HepG2 (cell line): ENCODE results near the gene ADRA2B. TPM values are rescaled to one million over a fixed set of nuclear protein-coding genes. Genes with fewer than 3 reads are reported as not detected.

Source experiments
- ATAC-seq: fragments of 200-7000 bp; cut with Tn5 transposase; 3 replicates; pipeline ENCODE4 v1.9.1; 2020; ENCODE audit warnings: mild to moderate bottlenecking, moderate library complexity
- BruUV-seq: library from RNA; stranded (reverse); fragments of 400-500 nt; replicated peaks from 2 replicates; lab custom pipeline; 2021; lab: Mats Ljungman, UMichigan
- CTCF ChIA-PET: fragments of 300-600 bp; formaldehyde crosslinking; extraction: SDS; loops from one replicate; lab custom pipeline; 2021; ENCODE audit warnings: low total read pairs, inconsistent platforms, low intra/inter-chr PET ratio; lab: Yijun Ruan, JAX
- POLR2A ChIA-PET: fragments of 350-600 bp; sonication (Branson Sonifier 250); formaldehyde crosslinking; loops from one replicate; lab custom pipeline; 2020; ENCODE audit warnings: antibody characterized with exemption, inconsistent platforms; lab: Yijun Ruan, JAX
- DNase-seq: peaks from one replicate; pipeline ENCODE4 v3.0.0-alpha.2; 2015; ENCODE audit warnings: low spot score
- FAIRE-seq: peaks from 3 replicates; lab custom pipeline; 2011; peaks lifted over from hg19 to GRCh38; lab: Jason Lieb, UNC
- H2AFZ ChIP-seq: one replicate; pipeline ENCODE4 v1.6.1; 2011; ENCODE audit warnings: low read length, inconsistent platforms
- H3K27ac ChIP-seq: fragments of 300-600 bp; 3 replicates; pipeline ENCODE4 v1.8.0; 2011; ENCODE audit warnings: mixed run types, mild to moderate bottlenecking, mixed read lengths, low read length, inconsistent platforms; ENCODE audit not compliant: insufficient read depth; ENCODE audit errors: extremely low read length
- H3K27me3 ChIP-seq, 2 experiments: fragments of 200-600 bp in 1 of 2; 2 replicates in 1 of 2; 3 replicates in 1 of 2; pipeline versions ENCODE4 v1.6.0 to v1.8.0; 2011; ENCODE audit warnings: low read length in 2 of 2, mild to moderate bottlenecking in 2 of 2, moderate library complexity in 2 of 2, inconsistent platforms in 1 of 2; ENCODE audit not compliant: insufficient read depth in 2 of 2, control insufficient read depth in 1 of 2
- H3K36me3 ChIP-seq, 2 experiments: fragments of 200-600 bp in 1 of 2; replicated peaks in 1 of 2; 2 replicates in 1 of 2; 3 replicates in 1 of 2; pipeline versions ENCODE4 v1.5.1 to v1.8.0; 2011; ENCODE audit warnings: low read length in 2 of 2, inconsistent platforms in 1 of 2; ENCODE audit not compliant: insufficient read depth in 2 of 2, control insufficient read depth in 1 of 2
- H3K4me1 ChIP-seq: 2 replicates; pipeline ENCODE4 v1.5.1; 2012; ENCODE audit warnings: low read length, inconsistent platforms; ENCODE audit not compliant: insufficient read depth
- H3K4me2 ChIP-seq: 2 replicates; pipeline ENCODE4 v1.6.0; 2011; ENCODE audit warnings: low read depth, low read length, inconsistent platforms
- H3K4me3 ChIP-seq, 3 experiments: fragments of 200-600 bp in 1 of 3; sonication (generic), shearing (Covaris generic) in 1 of 3; replicated peaks in 1 of 3; 2 replicates each; pipeline ENCODE4 v1.5.1; 2011 to 2016; ENCODE audit warnings: low read length in 3 of 3, inconsistent platforms in 2 of 3, low read depth in 2 of 3, mild to moderate bottlenecking in 2 of 3, control low read depth in 1 of 3, mixed read lengths in 1 of 3; ENCODE audit not compliant: insufficient read depth in 1 of 3
- H3K79me2 ChIP-seq: one replicate; pipeline ENCODE4 v1.6.1; 2011; ENCODE audit warnings: low read length, inconsistent platforms; ENCODE audit not compliant: insufficient read depth
- H3K9ac ChIP-seq: 2 replicates; pipeline ENCODE4 v1.6.0; 2011; ENCODE audit warnings: mild to moderate bottlenecking, low read depth, low read length, inconsistent platforms; ENCODE audit not compliant: insufficient read depth
- H3K9me3 ChIP-seq: 2 replicates; pipeline ENCODE4 v1.5.1; 2012; ENCODE audit warnings: mild to moderate bottlenecking, low read length
- H4K20me1 ChIP-seq: 2 replicates; pipeline ENCODE4 v1.6.0; 2011; ENCODE audit warnings: inconsistent platforms, mild to moderate bottlenecking, low read length, moderate library complexity; ENCODE audit not compliant: insufficient read depth
- DZIP1 ChIP-seq: sonication (generic); formaldehyde crosslinking; IDR thresholded peaks from 2 replicates; pipeline ENCODE4 v1.5.0; 2020; ENCODE audit warnings: mild to moderate bottlenecking, missing genetic modification reagents
- NR3C1 ChIP-seq: sonication (generic); formaldehyde crosslinking; IDR thresholded peaks from 2 replicates; pipeline ENCODE4 v1.4.0; 2020; ENCODE audit warnings: missing genetic modification reagents
- PAF1 ChIP-seq: IDR thresholded peaks from 2 replicates; pipeline ENCODE4 v1.6.1; 2016; ENCODE audit warnings: missing genetic modification reagents, missing compliant biosample characterization
- SIN3A ChIP-seq: IDR thresholded peaks from 2 replicates; pipeline ENCODE4 v1.6.1; 2011; ENCODE audit warnings: low read depth, mild to moderate bottlenecking, control low read depth, low read length, borderline replicate concordance
- SMAD1 ChIP-seq: sonication (generic); formaldehyde crosslinking; IDR thresholded peaks from 2 replicates; pipeline ENCODE4 v1.4.0; 2020; ENCODE audit warnings: missing genetic modification reagents, low read depth, mild to moderate bottlenecking, borderline replicate concordance
- ZNF138 ChIP-seq: sonication (generic); formaldehyde crosslinking; IDR thresholded peaks from 2 replicates; pipeline ENCODE4 v1.5.0; 2020; ENCODE audit warnings: mild to moderate bottlenecking, low read depth, missing genetic modification reagents
- ZNF615 ChIP-seq: sonication (generic); formaldehyde crosslinking; IDR thresholded peaks from 2 replicates; pipeline ENCODE4 v1.5.0; 2020; ENCODE audit warnings: mild to moderate bottlenecking, missing genetic modification reagents, borderline replicate concordance
- ZNF710 ChIP-seq: sonication (generic); formaldehyde crosslinking; IDR thresholded peaks from 2 replicates; pipeline ENCODE4 v1.5.0; 2020; ENCODE audit warnings: mild to moderate bottlenecking, missing genetic modification reagents, borderline replicate concordance
- ZSCAN21 ChIP-seq: sonication (generic); formaldehyde crosslinking; IDR thresholded peaks from 2 replicates; pipeline ENCODE4 v1.8.0; 2022; ENCODE audit warnings: mild to moderate bottlenecking, missing genetic modification reagents, moderate library complexity, borderline replicate concordance
- WGBS: methylation state at CpG from one replicate; pipeline ENCODE4 v1.1.6; 2017; ENCODE audit warnings: low lambda C conversion rate; 5-methylcytosine and 5-hydroxymethylcytosine counted together
- in situ Hi-C: cut with HindIII; loops from 2 replicates; pipeline ENCODE4 v1.10.0; 2017; ENCODE audit warnings: low pct_unique_long_range_greater_than_20kb; ENCODE audit not compliant: extremely low pct_ligation_motif_present
- intact Hi-C: fragments of 100-400 bp; cut with micrococcal nuclease; formaldehyde crosslinking; loops from one replicate; pipeline ENCODE4 v1.10.0; 2022; ENCODE audit not compliant: unreplicated experiment
- polyA plus RNA-seq, 8 experiments: library from polyadenylated mRNA; depleted of rRNA in 3 of 8; stranded (reverse) in 7 of 8; unstranded in 1 of 8; fragments of >200 nt; fragmentation: Illumina TruSeq in 4 of 8; extraction: Trizol in 4 of 8; gene quantifications; 2 replicates each; pipeline versions ENCODE4 v1.2.1 to v1.2.3, GENCODE V29; 2011 to 2016; ENCODE audit warnings: low read depth in 4 of 8, missing spikeins in 1 of 8, mixed read lengths in 1 of 8; ENCODE audit not compliant: insufficient read depth in 1 of 8
- total RNA-seq, 5 experiments: library from RNA; depleted of rRNA; stranded (reverse); fragments of >200 nt; fragmentation: Illumina TruSeq; extraction: Trizol; gene quantifications; 2 replicates each; pipeline ENCODE4 v1.2.3, GENCODE V29; 2016; ENCODE audit warnings: low read depth in 1 of 5
- TF ChIP-seq, protein P1 (sequence below): sonication (generic); formaldehyde crosslinking; IDR thresholded peaks from 2 replicates; pipeline ENCODE4 v1.4.0; 2020; ENCODE audit warnings: missing genetic modification reagents, borderline replicate concordance
- TF ChIP-seq, protein P2 (sequence below): IDR thresholded peaks from 2 replicates; pipeline ENCODE4 v1.6.1; 2016; ENCODE audit warnings: missing compliant biosample characterization, missing genetic modification reagents, borderline replicate concordance

ADRA2B gene
- total and polyA plus RNA-seq, 2 of the 13 experiments (the other 11 are each of a cell fraction or from before 2014, with no cell fraction given) = not detected

DNA sequence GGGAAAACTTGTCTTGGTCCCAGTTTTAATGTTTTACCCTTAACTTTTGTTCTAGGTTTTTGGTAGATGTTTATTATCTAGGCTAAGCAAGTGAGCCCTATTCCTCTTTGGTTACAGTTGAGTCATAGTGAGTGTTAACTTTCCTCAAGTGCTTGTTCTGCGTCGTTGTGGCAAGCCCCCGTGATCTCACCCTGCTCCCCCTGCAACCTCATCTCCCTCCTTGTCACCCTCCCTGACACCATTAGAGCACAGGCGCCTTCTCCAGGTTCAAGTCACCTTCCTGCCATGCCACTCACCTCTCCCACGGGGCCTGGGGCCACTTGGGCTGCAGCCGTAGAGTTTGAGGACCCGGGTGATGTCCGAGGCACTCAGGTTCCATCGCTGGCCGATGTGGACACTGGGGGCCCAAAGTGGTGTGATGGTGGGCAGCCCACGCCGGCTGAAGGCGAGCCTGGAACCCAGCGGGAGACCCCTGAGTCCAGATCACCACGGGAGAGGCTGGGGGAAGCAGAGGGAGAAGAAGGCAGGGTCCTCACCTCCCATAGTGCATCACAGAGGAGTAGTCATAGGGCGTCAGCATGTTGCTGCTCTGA lies 13.3 kb upstream of the ADRA2B start (continued):
- TF ChIP-seq ZNF710 (CRISPR knock-in tag) (no peak), SMAD1 (CRISPR knock-in tag) (no peak), ZNF138 (CRISPR knock-in tag) (no peak)

DNA sequence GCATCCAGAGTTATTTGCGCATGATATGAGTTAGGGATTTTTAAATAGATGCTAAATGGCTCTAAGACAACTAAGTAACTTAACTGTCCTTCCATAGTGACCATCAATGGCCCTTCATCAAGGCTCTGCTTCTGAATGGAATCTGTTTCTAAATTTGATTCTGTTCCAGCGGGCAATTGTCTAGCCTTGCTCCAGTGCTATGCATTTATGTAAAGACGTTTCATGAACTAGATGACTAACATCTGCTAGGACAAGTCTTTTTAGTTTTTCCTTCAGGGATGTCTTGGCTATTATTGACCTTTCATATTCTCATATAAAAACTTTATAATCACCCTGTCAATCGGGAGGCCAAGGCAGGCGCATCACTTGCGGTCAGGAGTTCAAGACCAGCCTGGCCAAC lies 12.1 kb upstream of the ADRA2B start:
- H3K79me2 ChIP-seq = no peaks in the 10 kb centered on the region
- no peak overlapping the region for H2AFZ ChIP-seq
- no peaks in the 10 kb centered on the region for H3K36me3 ChIP-seq
- H4K20me1 ChIP-seq = no peaks in the 10 kb centered on the region
- 51% methylated on average over 6 of the region's 6 CpGs for WGBS
- no TSS peak for BruUV-seq
- DNase-seq = no peak
- CTCF ChIA-PET = no interaction called here
- FAIRE-seq = no peak
- no peaks in the 10 kb centered on the region for H3K9me3 ChIP-seq
- in situ Hi-C loops = loop anchor here (25.0 kb wide), 1 partner anchor 384 kb away; the partner anchor contains the start of gene NEURL3
- no peak overlapping the region for H3K4me2 ChIP-seq
- no peaks in the 10 kb centered on the region; the same call in 1 of the 2 replicates for H3K4me1 ChIP-seq
- H3K27me3 ChIP-seq = peaks cover 8 to 58% of the 10 kb centered on the region in 2 experiments; a peak in 3 of 5 replicates
- ATAC-seq = no peak
- no peak overlapping the region for H3K9ac ChIP-seq
- H3K27ac ChIP-seq = no peak overlapping the region
- H3K4me3 ChIP-seq = no peak overlapping the region
- POLR2A ChIA-PET = no interaction called here
- intact Hi-C loops = no loop called here
- TF ChIP-seq, protein P1, sequence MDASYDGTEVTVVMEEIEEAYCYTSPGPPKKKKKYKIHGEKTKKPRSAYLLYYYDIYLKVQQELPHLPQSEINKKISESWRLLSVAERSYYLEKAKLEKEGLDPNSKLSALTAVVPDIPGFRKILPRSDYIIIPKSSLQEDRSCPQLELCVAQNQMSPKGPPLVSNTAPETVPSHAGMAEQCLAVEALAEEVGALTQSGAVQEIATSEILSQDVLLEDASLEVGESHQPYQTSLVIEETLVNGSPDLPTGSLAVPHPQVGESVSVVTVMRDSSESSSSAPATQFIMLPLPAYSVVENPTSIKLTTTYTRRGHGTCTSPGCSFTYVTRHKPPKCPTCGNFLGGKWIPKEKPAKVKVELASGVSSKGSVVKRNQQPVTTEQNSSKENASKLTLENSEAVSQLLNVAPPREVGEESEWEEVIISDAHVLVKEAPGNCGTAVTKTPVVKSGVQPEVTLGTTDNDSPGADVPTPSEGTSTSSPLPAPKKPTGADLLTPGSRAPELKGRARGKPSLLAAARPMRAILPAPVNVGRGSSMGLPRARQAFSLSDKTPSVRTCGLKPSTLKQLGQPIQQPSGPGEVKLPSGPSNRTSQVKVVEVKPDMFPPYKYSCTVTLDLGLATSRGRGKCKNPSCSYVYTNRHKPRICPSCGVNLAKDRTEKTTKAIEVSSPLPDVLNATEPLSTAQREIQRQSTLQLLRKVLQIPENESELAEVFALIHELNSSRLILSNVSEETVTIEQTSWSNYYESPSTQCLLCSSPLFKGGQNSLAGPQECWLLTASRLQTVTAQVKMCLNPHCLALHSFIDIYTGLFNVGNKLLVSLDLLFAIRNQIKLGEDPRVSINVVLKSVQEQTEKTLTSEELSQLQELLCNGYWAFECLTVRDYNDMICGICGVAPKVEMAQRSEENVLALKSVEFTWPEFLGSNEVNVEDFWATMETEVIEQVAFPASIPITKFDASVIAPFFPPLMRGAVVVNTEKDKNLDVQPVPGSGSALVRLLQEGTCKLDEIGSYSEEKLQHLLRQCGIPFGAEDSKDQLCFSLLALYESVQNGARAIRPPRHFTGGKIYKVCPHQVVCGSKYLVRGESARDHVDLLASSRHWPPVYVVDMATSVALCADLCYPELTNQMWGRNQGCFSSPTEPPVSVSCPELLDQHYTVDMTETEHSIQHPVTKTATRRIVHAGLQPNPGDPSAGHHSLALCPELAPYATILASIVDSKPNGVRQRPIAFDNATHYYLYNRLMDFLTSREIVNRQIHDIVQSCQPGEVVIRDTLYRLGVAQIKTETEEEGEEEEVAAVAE (CRISPR knock-in tag) = no peak
- TF ChIP-seq ZSCAN21 (CRISPR knock-in tag) (no peak), NR3C1 (no peak), SIN3A (no peak), PAF1 (CRISPR knock-in tag) (no peak), ZNF615 (CRISPR knock-in tag) (no peak), DZIP1 (no peak)
- TF ChIP-seq, protein P2, sequence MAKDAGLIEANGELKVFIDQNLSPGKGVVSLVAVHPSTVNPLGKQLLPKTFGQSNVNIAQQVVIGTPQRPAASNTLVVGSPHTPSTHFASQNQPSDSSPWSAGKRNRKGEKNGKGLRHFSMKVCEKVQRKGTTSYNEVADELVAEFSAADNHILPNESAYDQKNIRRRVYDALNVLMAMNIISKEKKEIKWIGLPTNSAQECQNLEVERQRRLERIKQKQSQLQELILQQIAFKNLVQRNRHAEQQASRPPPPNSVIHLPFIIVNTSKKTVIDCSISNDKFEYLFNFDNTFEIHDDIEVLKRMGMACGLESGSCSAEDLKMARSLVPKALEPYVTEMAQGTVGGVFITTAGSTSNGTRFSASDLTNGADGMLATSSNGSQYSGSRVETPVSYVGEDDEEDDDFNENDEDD (CRISPR knock-in tag) = no peak
